ENCODE measurements around the gene VPS9D1. TPM values are rescaled to one million over a fixed set of nuclear protein-coding genes. Genes with fewer than 3 reads are reported as not detected.

VPS9D1 gene
- total RNA-seq, 4 donors from 2014 or later = 1.5 to 10.5 (median 3.6) TPM

GRCh38 chr16:89707695-89708094 is 13.0 kb downstream of the VPS9D1 start:
- TF ChIP-seq CTCF (IDR thresholded peaks at IDR 0.05; ENCODE audit: low read depth) = no peak

- TF ChIP-seq CTCF (IDR thresholded peaks at IDR 0.05; ENCODE audit: low read depth) = no peak
Measured at GRCh38 chr16:89706518-89707260, 14.0 kb downstream of the VPS9D1 start.

GRCh38 chr16:89705006-89705405 is 15.7 kb downstream of the VPS9D1 start:
- no peak for TF ChIP-seq CTCF (IDR thresholded peaks at IDR 0.05; ENCODE audit: low read depth)

GRCh38 chr16:89704281-89704680 is 16.4 kb downstream of the VPS9D1 start:
- TF ChIP-seq CTCF (IDR thresholded peaks at IDR 0.05; ENCODE audit: low read depth) = no peak

GRCh38 chr16:89701425-89702406 is 19.0 kb downstream of the VPS9D1 start, which contains the start of gene SPATA2L:
TSS of gene SPATA2L (minus strand) at chr16:89701705. CDS start at chr16:89701232, 473 bp downstream.
- no peak for TF ChIP-seq CTCF (IDR thresholded peaks at IDR 0.05; ENCODE audit: low read depth)

- TF ChIP-seq CTCF (IDR thresholded peaks at IDR 0.05; ENCODE audit: low read depth) = no peak
Measured at GRCh38 chr16:89700649-89701424, 19.9 kb downstream of the VPS9D1 start.
